DND-41 (cell line): ENCODE measurements around the gene GRIK4.

Experiments used
- CTCF ChIP-seq: IDR thresholded peaks from 2 replicates; pipeline ENCODE4 v1.5.1; 2012; ENCODE audit warnings: borderline replicate concordance, low read length, moderate library complexity, mild to moderate bottlenecking; ENCODE audit not compliant: poor library complexity, severe bottlenecking; ENCODE audit errors: extremely low read depth
- EZH2 ChIP-seq: IDR thresholded peaks from 3 replicates; pipeline ENCODE4 v1.6.1; 2012; ENCODE audit warnings: borderline replicate concordance, low read depth, mild to moderate bottlenecking, moderate library complexity, low read length, inconsistent platforms; ENCODE audit not compliant: severe bottlenecking

- no peak for TF ChIP-seq CTCF
- TF ChIP-seq EZH2 = no peak
These were observed 258.4 kb downstream of the GRIK4 start for GRCh38 chr11:120769906-120770305.
